ENCODE results near the gene TRIOBP. TPM values are rescaled to one million over a fixed set of nuclear protein-coding genes. Genes with fewer than 3 reads are reported as not detected.

Gene TRIOBP
- total RNA-seq, 1 experiment from 2014 or later, result 170 TPM

GRCh38 chr22:37807410-37808293 is 110.8 kb downstream of the TRIOBP start, which contains the start of gene GCAT:
TSS of gene GCAT (plus strand) at chr22:37807934. CDS start at chr22:37807968, 34 bp downstream.
- H3K79me2 ChIP-seq (ENCODE audit: low read depth), result peaks cover 29% of the 10 kb centered on the region
- intact Hi-C loops (cut with micrococcal nuclease; ENCODE audit: unreplicated experiment), result loop anchor here (5.0 kb wide), 3 partner anchors 35 to 260 kb away; partner anchors contain the start of genes ANKRD54 and GGA1
- peak within 1 kb of the TSS; percentile 86 for H3K4me2 ChIP-seq
- peaks cover 42% of the 10 kb centered on the region for H3F3A ChIP-seq (ENCODE audit: insufficient read depth, low read depth)
- ChIA-PET CTCF (interaction anchor here (0.5 to 2.3 kb wide), 10 partner anchors 10 to 299 kb away, joined by 3 to 21 read pairs (median 4); no protein-coding TSS in a partner anchor), POLR2A (ENCODE audit: unreplicated experiment) (interaction anchor here (0.5 to 1.1 kb wide), 19 partner anchors 8 to 478 kb away, joined by 3 to 15 read pairs (median 4); partner anchors contain the start of genes ANKRD54, C22orf23, GGA1 and PDXP)
- peaks cover 18% of the 10 kb centered on the region for H3K4me1 ChIP-seq (replicated peaks; ENCODE audit: insufficient read depth)
- no peak for TF ChIP-seq EZH2 (IDR thresholded peaks at IDR 0.05; ENCODE audit: low read depth)
- TF ChIP-seq, protein P1, sequence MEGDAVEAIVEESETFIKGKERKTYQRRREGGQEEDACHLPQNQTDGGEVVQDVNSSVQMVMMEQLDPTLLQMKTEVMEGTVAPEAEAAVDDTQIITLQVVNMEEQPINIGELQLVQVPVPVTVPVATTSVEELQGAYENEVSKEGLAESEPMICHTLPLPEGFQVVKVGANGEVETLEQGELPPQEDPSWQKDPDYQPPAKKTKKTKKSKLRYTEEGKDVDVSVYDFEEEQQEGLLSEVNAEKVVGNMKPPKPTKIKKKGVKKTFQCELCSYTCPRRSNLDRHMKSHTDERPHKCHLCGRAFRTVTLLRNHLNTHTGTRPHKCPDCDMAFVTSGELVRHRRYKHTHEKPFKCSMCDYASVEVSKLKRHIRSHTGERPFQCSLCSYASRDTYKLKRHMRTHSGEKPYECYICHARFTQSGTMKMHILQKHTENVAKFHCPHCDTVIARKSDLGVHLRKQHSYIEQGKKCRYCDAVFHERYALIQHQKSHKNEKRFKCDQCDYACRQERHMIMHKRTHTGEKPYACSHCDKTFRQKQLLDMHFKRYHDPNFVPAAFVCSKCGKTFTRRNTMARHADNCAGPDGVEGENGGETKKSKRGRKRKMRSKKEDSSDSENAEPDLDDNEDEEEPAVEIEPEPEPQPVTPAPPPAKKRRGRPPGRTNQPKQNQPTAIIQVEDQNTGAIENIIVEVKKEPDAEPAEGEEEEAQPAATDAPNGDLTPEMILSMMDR (conservative IDR thresholded peaks at IDR 0.05), result no peak
- peak; percentile 96 for DNase-seq
- H3K36me3 ChIP-seq (ENCODE audit: low read depth), result no peaks in the 10 kb centered on the region
- H4K20me1 ChIP-seq (ENCODE audit: insufficient read depth), result peaks cover 16% of the 10 kb centered on the region
- peak within 1 kb of the TSS; percentile 100 for H3K4me3 ChIP-seq
- H3K27ac ChIP-seq, result no peak within 1 kb of the TSS
- H3K9me2 ChIP-seq (ENCODE audit: insufficient read depth), result no peaks in the 10 kb centered on the region
- peak within 1 kb of the TSS; percentile 82 for H2AFZ ChIP-seq
- BruUV-seq (replicated peaks), result no TSS peak
- no peaks in the 10 kb centered on the region for H3K9me3 ChIP-seq (ENCODE audit: insufficient read depth, low read depth)
- no peaks in the 10 kb centered on the region for H3K27me3 ChIP-seq (ENCODE audit: insufficient read depth, low read depth)

DNA sequence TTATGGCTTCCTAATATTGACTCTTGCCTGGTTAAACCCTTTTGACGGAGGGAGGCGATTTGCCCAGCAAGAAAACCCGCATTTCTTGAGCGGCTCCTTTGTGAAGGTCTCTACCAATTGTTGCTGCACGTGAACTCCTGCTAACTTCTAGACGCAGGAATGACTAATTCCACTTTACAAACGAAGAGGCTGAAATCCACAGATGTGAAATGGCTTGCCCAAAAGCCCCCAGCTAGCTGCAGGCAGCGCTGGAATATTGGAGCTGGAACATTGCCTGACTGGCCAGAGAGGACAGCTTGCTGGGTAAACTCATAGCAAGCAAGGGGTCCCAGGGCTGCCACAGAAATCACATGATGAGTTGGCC is 111.4 kb downstream of the TRIOBP start:
- H3K4me1 ChIP-seq (replicated peaks; ENCODE audit: insufficient read depth), result peaks cover 12% of the 10 kb centered on the region
- no peaks in the 10 kb centered on the region for H3K9me3 ChIP-seq (ENCODE audit: insufficient read depth, low read depth)
- H3K27ac ChIP-seq, result no peak overlapping the region
- peak overlapping the region; percentile 100 for H3K4me3 ChIP-seq
- peaks cover 16% of the 10 kb centered on the region for H4K20me1 ChIP-seq (ENCODE audit: insufficient read depth)
- DNase-seq, result no peak
- H3K27me3 ChIP-seq (ENCODE audit: insufficient read depth, low read depth), result no peaks in the 10 kb centered on the region
- intact Hi-C loops (cut with micrococcal nuclease; ENCODE audit: unreplicated experiment), result loop anchor here (5.0 kb wide), 3 partner anchors 34 to 261 kb away; partner anchors contain the start of genes ANKRD54 and GGA1
- ChIA-PET CTCF (interaction anchor here (0.6 to 2.3 kb wide), 2 partner anchors 9 to 55 kb away, joined by 3 to 21 read pairs; no protein-coding TSS in a partner anchor), POLR2A (ENCODE audit: unreplicated experiment) (interaction anchor here (0.6 to 1.1 kb wide), 7 partner anchors 36 to 479 kb away, joined by 3 to 13 read pairs (median 6); partner anchors contain the start of genes ANKRD54 and PDXP)
- peak overlapping the region; percentile 82 for H2AFZ ChIP-seq
- TF ChIP-seq EZH2 (IDR thresholded peaks at IDR 0.05; ENCODE audit: low read depth), result no peak
- TF ChIP-seq, protein P1 (conservative IDR thresholded peaks at IDR 0.05), result no peak
- H3K9me2 ChIP-seq (ENCODE audit: insufficient read depth), result no peaks in the 10 kb centered on the region
- BruUV-seq (replicated peaks), result no TSS peak
- H3F3A ChIP-seq (ENCODE audit: insufficient read depth, low read depth), result peaks cover 35% of the 10 kb centered on the region
- H3K79me2 ChIP-seq (ENCODE audit: low read depth), result peaks cover 29% of the 10 kb centered on the region
- H3K36me3 ChIP-seq (ENCODE audit: low read depth), result no peaks in the 10 kb centered on the region
- peak overlapping the region; percentile 86 for H3K4me2 ChIP-seq

GRCh38 chr22:37809672-37810333 is 113.0 kb downstream of the TRIOBP start:
- TF ChIP-seq, protein P1 (conservative IDR thresholded peaks at IDR 0.05), result no peak
- no peak for TF ChIP-seq EZH2 (IDR thresholded peaks at IDR 0.05; ENCODE audit: low read depth)
- Histone ChIP-seq H2AFZ (no peak overlapping the region), H3K27ac (no peak overlapping the region), H3K4me3 (no peak overlapping the region), H4K20me1 (ENCODE audit: insufficient read depth) (peaks cover 16% of the 10 kb centered on the region), H3K9me2 (ENCODE audit: insufficient read depth) (no peaks in the 10 kb centered on the region), H3K36me3 (ENCODE audit: low read depth) (no peaks in the 10 kb centered on the region), H3K79me2 (ENCODE audit: low read depth) (peaks cover 29% of the 10 kb centered on the region), H3F3A (ENCODE audit: insufficient read depth, low read depth) (peaks cover 31% of the 10 kb centered on the region), H3K4me1 (replicated peaks; ENCODE audit: insufficient read depth) (peaks cover 5% of the 10 kb centered on the region), H3K27me3 (ENCODE audit: insufficient read depth, low read depth) (no peaks in the 10 kb centered on the region), H3K9me3 (ENCODE audit: insufficient read depth, low read depth) (no peaks in the 10 kb centered on the region), H3K4me2 (no peak overlapping the region)
- ChIA-PET POLR2A (ENCODE audit: unreplicated experiment) (interaction anchor here (0.6 kb wide), 2 partner anchors 94 to 157 kb away, joined by 3 to 7 read pairs; no protein-coding TSS in a partner anchor), CTCF (interaction anchor here (0.5 to 0.6 kb wide), 2 partner anchors 8 to 133 kb away, joined by 3 to 6 read pairs; no protein-coding TSS in a partner anchor)
- DNase-seq, result no peak
- no TSS peak for BruUV-seq (replicated peaks)
- intact Hi-C loops (cut with micrococcal nuclease; ENCODE audit: unreplicated experiment), result loop anchor here (5.0 kb wide), 3 partner anchors 32 to 263 kb away; partner anchors contain the start of genes ANKRD54 and GGA1

All from PC-9 (cell line).